Neural cell (in vitro differentiated cells): ENCODE measurements around the gene C3orf70. TPM values are rescaled to one million over a fixed set of nuclear protein-coding genes. Genes with fewer than 3 reads are reported as not detected.

Source experiments
- H2AFZ ChIP-seq: fragments of 200-600, 300-800 bp; sonication (generic), shearing (Covaris generic); 2 replicates; pipeline ENCODE4 v1.6.0; 2014; ENCODE audit warnings: low read depth, mild to moderate bottlenecking, antibody characterized with exemption, low read length, moderate library complexity
- H3F3A ChIP-seq: fragments of 200-600 bp; shearing (Covaris generic); 2 replicates; pipeline ENCODE4 v1.6.1; 2016; ENCODE audit warnings: mild to moderate bottlenecking, moderate library complexity, mixed read lengths, antibody characterized with exemption, low read length; ENCODE audit not compliant: insufficient read depth, poor library complexity, severe bottlenecking
- H3K27ac ChIP-seq: fragments of 200-600, 300-800 bp; sonication (generic), shearing (Covaris generic); 2 replicates; pipeline ENCODE4 v1.5.1; 2014; ENCODE audit warnings: mild to moderate bottlenecking, low read length, moderate library complexity
- H3K27me3 ChIP-seq: fragments of 300-800, 200-600 bp; sonication (generic), shearing (Covaris generic); 2 replicates; pipeline ENCODE4 v1.6.0; 2014; ENCODE audit warnings: mild to moderate bottlenecking, low read depth, low read length, moderate library complexity; ENCODE audit not compliant: insufficient read depth
- H3K36me3 ChIP-seq: fragments of 300-800, 200-600 bp; sonication (generic), shearing (Covaris generic); 2 replicates; pipeline ENCODE4 v1.5.1; 2014; ENCODE audit warnings: mild to moderate bottlenecking, antibody characterized with exemption, low read length, moderate library complexity; ENCODE audit not compliant: insufficient read depth
- H3K4me2 ChIP-seq: fragments of 300-800, 200-600 bp; sonication (generic), shearing (Covaris generic); 2 replicates; pipeline ENCODE4 v1.6.0; 2014; ENCODE audit warnings: mild to moderate bottlenecking, low read length
- H3K4me3 ChIP-seq: fragments of 300-800, 200-600 bp; sonication (generic), shearing (Covaris generic); 2 replicates; pipeline ENCODE4 v1.5.1; 2014; ENCODE audit warnings: mild to moderate bottlenecking, low read length, moderate library complexity
- H3K79me2 ChIP-seq: fragments of 200-600 bp; shearing (Covaris generic); replicated peaks from 2 replicates; pipeline ENCODE4 v1.6.0; 2014; ENCODE audit warnings: mild to moderate bottlenecking, low read length, moderate library complexity; ENCODE audit not compliant: insufficient read depth
- H3K9ac ChIP-seq: fragments of 300-800, 200-600 bp; sonication (generic), shearing (Covaris generic); 2 replicates; pipeline ENCODE4 v1.6.1; 2016; ENCODE audit warnings: mild to moderate bottlenecking, low read length, mixed read lengths
- H3K9me2 ChIP-seq: fragments of 200-600 bp; shearing (Covaris generic); 2 replicates; pipeline ENCODE4 v1.6.1; 2016; ENCODE audit warnings: mild to moderate bottlenecking, low read length, mixed read lengths; ENCODE audit not compliant: insufficient read depth
- H3K9me3 ChIP-seq: fragments of 200-600, 300-800 bp; sonication (generic), shearing (Covaris generic); 2 replicates; pipeline ENCODE4 v1.6.1; 2016; ENCODE audit warnings: mild to moderate bottlenecking, mixed run types, low read length, moderate library complexity, mixed read lengths
- H4K20me1 ChIP-seq: fragments of 200-600 bp; shearing (Covaris generic); 2 replicates; pipeline ENCODE4 v1.6.1; 2016; ENCODE audit warnings: mild to moderate bottlenecking, mixed run types; ENCODE audit not compliant: insufficient read depth
- EP300 ChIP-seq: fragments of 450-650 bp; conservative IDR thresholded peaks from 2 replicates; pipeline ENCODE4 v1.6.1; 2014; ENCODE audit warnings: antibody characterized with exemption, mild to moderate bottlenecking, moderate library complexity; ENCODE audit not compliant: poor library complexity, severe bottlenecking
- EZH2 ChIP-seq: fragments of 200-600, 300-800 bp; shearing (Covaris generic), sonication (generic); IDR thresholded peaks from 2 replicates; pipeline ENCODE4 v1.6.1; 2014; ENCODE audit warnings: antibody characterized with exemption, low read length, borderline replicate concordance, mild to moderate bottlenecking; ENCODE audit not compliant: insufficient read depth, poor library complexity, severe bottlenecking
- MXI1 ChIP-seq: fragments of 450-650 bp; conservative IDR thresholded peaks from 2 replicates; pipeline ENCODE4 v1.6.1; 2014; ENCODE audit warnings: antibody characterized with exemption, mild to moderate bottlenecking; ENCODE audit not compliant: poor library complexity, severe bottlenecking
- POLR2AphosphoS5 ChIP-seq: IDR thresholded peaks from 2 replicates; pipeline ENCODE4 v1.6.1; 2012
- RAD21 ChIP-seq: fragments of 450-650 bp; conservative IDR thresholded peaks from 2 replicates; pipeline ENCODE4 v1.6.1; 2014; ENCODE audit warnings: antibody characterized with exemption, mild to moderate bottlenecking, moderate library complexity
- SMC3 ChIP-seq: fragments of 450-650 bp; conservative IDR thresholded peaks from 2 replicates; pipeline ENCODE4 v1.6.1; 2014; ENCODE audit warnings: antibody characterized with exemption, mild to moderate bottlenecking, moderate library complexity; ENCODE audit not compliant: poor library complexity
- TAF1 ChIP-seq: IDR thresholded peaks from 2 replicates; pipeline ENCODE4 v1.6.1; 2012; ENCODE audit warnings: low read depth
- polyA plus RNA-seq: library from polyadenylated mRNA; depleted of rRNA; stranded (reverse); fragments of >200 nt; gene quantifications from 2 replicates; pipeline ENCODE4 v1.2.3, GENCODE V29; 2014
- TF ChIP-seq, protein P1 (sequence below): IDR thresholded peaks from 2 replicates; pipeline ENCODE4 v1.6.1; 2012; ENCODE audit warnings: borderline replicate concordance
- TF ChIP-seq, protein P2 (sequence below): fragments of 450-650 bp; IDR thresholded peaks from 2 replicates; pipeline ENCODE4 v1.5.1; 2014; ENCODE audit warnings: antibody characterized with exemption, mild to moderate bottlenecking, moderate library complexity; ENCODE audit not compliant: poor library complexity, severe bottlenecking

C3orf70 gene
- polyA plus RNA-seq, 1 donor from 2014 or later, result 3.4 TPM

DNA sequence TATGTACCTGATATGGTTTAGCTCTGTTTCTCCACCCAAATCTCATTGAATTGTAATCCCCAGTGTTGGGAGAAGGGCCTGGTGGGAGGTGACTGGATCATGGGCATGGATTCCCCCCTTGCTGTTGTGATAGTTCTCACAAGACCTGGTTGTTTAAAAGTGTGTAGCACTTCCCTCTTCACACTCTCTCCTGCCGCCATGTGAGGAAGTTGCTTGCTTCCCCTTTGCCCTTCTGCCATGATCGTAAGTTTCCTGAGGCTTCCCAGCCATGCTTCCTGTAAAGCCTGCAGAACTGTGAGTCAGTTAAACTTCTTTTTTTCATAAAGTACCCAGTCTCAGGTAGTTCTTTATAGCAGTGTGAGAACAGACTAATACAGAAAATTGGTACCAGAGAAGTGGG, 93.1 kb downstream of the C3orf70 start:
- TF ChIP-seq, protein P1, sequence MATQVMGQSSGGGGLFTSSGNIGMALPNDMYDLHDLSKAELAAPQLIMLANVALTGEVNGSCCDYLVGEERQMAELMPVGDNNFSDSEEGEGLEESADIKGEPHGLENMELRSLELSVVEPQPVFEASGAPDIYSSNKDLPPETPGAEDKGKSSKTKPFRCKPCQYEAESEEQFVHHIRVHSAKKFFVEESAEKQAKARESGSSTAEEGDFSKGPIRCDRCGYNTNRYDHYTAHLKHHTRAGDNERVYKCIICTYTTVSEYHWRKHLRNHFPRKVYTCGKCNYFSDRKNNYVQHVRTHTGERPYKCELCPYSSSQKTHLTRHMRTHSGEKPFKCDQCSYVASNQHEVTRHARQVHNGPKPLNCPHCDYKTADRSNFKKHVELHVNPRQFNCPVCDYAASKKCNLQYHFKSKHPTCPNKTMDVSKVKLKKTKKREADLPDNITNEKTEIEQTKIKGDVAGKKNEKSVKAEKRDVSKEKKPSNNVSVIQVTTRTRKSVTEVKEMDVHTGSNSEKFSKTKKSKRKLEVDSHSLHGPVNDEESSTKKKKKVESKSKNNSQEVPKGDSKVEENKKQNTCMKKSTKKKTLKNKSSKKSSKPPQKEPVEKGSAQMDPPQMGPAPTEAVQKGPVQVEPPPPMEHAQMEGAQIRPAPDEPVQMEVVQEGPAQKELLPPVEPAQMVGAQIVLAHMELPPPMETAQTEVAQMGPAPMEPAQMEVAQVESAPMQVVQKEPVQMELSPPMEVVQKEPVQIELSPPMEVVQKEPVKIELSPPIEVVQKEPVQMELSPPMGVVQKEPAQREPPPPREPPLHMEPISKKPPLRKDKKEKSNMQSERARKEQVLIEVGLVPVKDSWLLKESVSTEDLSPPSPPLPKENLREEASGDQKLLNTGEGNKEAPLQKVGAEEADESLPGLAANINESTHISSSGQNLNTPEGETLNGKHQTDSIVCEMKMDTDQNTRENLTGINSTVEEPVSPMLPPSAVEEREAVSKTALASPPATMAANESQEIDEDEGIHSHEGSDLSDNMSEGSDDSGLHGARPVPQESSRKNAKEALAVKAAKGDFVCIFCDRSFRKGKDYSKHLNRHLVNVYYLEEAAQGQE, result no peak
- TF ChIP-seq EP300 (no peak), SMC3 (no peak), POLR2AphosphoS5 (no peak), RAD21 (no peak), EZH2 (no peak), TAF1 (no peak), MXI1 (no peak)
- TF ChIP-seq, protein P2, sequence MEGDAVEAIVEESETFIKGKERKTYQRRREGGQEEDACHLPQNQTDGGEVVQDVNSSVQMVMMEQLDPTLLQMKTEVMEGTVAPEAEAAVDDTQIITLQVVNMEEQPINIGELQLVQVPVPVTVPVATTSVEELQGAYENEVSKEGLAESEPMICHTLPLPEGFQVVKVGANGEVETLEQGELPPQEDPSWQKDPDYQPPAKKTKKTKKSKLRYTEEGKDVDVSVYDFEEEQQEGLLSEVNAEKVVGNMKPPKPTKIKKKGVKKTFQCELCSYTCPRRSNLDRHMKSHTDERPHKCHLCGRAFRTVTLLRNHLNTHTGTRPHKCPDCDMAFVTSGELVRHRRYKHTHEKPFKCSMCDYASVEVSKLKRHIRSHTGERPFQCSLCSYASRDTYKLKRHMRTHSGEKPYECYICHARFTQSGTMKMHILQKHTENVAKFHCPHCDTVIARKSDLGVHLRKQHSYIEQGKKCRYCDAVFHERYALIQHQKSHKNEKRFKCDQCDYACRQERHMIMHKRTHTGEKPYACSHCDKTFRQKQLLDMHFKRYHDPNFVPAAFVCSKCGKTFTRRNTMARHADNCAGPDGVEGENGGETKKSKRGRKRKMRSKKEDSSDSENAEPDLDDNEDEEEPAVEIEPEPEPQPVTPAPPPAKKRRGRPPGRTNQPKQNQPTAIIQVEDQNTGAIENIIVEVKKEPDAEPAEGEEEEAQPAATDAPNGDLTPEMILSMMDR, result no peak
- Histone ChIP-seq H3K36me3 (peaks cover 5% of the 10 kb centered on the region), H3F3A (no peaks in the 10 kb centered on the region), H3K9me3 (peaks cover 20% of the 10 kb centered on the region), H3K27me3 (no peaks in the 10 kb centered on the region), H3K9me2 (no peaks in the 10 kb centered on the region), H3K9ac (no peak overlapping the region), H3K4me2 (no peak overlapping the region), H2AFZ (no peak overlapping the region), H3K4me3 (no peak overlapping the region), H3K79me2 (no peaks in the 10 kb centered on the region), H3K27ac (no peak overlapping the region), H4K20me1 (no peaks in the 10 kb centered on the region)

DNA sequence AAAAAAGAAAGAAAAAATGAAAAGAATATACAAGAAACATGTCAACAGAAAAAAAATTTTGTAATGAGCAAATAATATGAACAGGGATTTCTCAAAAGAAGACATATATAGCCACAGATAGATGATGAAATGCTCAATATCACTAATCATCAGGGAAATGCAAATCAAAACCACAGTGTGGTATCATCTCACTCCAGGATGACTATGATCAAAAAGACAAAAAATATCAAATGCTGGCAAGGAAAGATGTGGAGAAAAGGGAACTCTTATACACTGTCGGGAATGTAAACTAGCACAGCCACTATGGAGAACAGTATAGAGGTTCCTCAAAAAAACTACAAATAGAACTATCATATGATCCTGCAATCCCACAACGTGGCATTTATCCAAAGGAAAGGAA, 94.1 kb downstream of the C3orf70 start:
- Histone ChIP-seq H3K27ac (no peak overlapping the region), H3F3A (no peaks in the 10 kb centered on the region)

More for the DNA sequence above, 94.1 kb downstream of the C3orf70 start:
- H3K79me2 ChIP-seq, result no peaks in the 10 kb centered on the region
- H3K4me3 ChIP-seq, result no peak overlapping the region
- no peak for TF ChIP-seq POLR2AphosphoS5
- TF ChIP-seq MXI1, result no peak
- no peak for TF ChIP-seq TAF1
- no peak for TF ChIP-seq RAD21
- TF ChIP-seq EZH2, result no peak
- no peak for TF ChIP-seq EP300
- TF ChIP-seq, protein P2, result no peak
- no peak for TF ChIP-seq SMC3
- TF ChIP-seq, protein P1, result no peak
- peaks cover 20% of the 10 kb centered on the region for H3K9me3 ChIP-seq
- H3K4me2 ChIP-seq, result no peak overlapping the region
- H4K20me1 ChIP-seq, result no peaks in the 10 kb centered on the region
- peaks cover 5% of the 10 kb centered on the region for H3K36me3 ChIP-seq
- H3K27me3 ChIP-seq, result no peaks in the 10 kb centered on the region
- no peak overlapping the region for H3K9ac ChIP-seq
- H3K9me2 ChIP-seq, result no peaks in the 10 kb centered on the region
- no peak overlapping the region for H2AFZ ChIP-seq
